WI38 (cell line): Measurements from ENCODE around the gene GPA33.

ENCODE experiments used
- H3K4me3 ChIP-seq: 2 replicates; pipeline ENCODE4 v1.5.1; 2011; ENCODE audit warnings: low read depth, mild to moderate bottlenecking, control low read depth, low read length
- TF ChIP-seq, protein P1 (sequence below): IDR thresholded peaks from 2 replicates; pipeline ENCODE4 v1.5.1; 2012; ENCODE audit warnings: low read depth, mild to moderate bottlenecking, control low read depth, low read length

The GPA33 gene

GRCh38 chr1:167065471-167065870, 24.7 kb downstream of the GPA33 start:
- TF ChIP-seq, protein P1, sequence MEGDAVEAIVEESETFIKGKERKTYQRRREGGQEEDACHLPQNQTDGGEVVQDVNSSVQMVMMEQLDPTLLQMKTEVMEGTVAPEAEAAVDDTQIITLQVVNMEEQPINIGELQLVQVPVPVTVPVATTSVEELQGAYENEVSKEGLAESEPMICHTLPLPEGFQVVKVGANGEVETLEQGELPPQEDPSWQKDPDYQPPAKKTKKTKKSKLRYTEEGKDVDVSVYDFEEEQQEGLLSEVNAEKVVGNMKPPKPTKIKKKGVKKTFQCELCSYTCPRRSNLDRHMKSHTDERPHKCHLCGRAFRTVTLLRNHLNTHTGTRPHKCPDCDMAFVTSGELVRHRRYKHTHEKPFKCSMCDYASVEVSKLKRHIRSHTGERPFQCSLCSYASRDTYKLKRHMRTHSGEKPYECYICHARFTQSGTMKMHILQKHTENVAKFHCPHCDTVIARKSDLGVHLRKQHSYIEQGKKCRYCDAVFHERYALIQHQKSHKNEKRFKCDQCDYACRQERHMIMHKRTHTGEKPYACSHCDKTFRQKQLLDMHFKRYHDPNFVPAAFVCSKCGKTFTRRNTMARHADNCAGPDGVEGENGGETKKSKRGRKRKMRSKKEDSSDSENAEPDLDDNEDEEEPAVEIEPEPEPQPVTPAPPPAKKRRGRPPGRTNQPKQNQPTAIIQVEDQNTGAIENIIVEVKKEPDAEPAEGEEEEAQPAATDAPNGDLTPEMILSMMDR: no peak

GRCh38 chr1:167064621-167065020, 25.6 kb downstream of the GPA33 start:
- TF ChIP-seq, protein P1: no peak
- no peak overlapping the region for H3K4me3 ChIP-seq

More at GRCh38 chr1:167065471-167065870, 24.7 kb downstream of the GPA33 start:
- no peak overlapping the region for H3K4me3 ChIP-seq

- H3K4me3 ChIP-seq: no peak overlapping the region
- TF ChIP-seq, protein P1: no peak
Measured at GRCh38 chr1:167061073-167061464, 29.1 kb downstream of the GPA33 start.

DNA sequence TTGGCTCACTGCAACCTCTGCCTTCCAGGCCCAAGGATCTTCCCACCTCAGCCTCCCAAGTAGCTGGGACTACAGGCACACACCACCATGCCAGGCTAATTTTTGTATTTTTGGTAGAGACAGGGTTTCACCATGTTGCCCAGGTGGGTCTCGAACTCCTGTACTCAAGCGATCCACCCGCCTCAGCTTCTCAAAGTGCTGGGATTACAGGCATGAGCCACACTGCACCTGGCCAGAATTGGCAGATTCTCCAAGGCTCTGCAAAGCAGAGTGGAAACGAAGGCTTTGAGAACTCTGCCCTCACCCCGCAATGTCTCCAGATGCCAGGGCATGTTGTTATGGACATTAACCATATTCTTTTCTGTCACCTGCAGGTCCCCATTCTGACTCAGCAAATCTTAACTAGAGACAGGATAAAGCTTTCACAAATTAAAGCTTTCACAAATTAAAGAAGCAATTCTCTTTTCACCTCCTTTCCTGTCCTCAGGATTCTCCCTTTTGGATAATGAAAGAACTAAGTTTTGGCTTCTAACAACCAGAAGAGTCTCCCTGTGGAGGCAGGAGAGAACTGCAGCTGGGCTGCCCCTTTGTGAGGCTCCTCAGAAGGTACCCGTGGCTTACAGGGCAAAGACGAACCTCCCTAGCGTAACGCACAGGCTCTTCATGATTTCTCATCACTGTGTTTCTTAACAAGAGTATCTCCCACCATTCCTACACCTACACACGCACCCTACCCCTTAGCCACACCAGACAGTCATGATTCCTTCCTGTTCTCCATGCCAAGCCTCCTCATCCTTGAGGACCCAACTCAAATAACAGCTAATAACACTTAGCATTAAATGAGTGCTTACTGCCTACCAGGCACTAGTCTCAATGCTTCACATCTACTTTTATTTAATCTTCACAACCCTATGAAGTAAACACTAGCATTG, 29.8 kb downstream of the GPA33 start:
- H3K4me3 ChIP-seq: no peak overlapping the region
- TF ChIP-seq, protein P1: peak; percentile 31; the same call in 1 of the 2 replicates

DNA sequence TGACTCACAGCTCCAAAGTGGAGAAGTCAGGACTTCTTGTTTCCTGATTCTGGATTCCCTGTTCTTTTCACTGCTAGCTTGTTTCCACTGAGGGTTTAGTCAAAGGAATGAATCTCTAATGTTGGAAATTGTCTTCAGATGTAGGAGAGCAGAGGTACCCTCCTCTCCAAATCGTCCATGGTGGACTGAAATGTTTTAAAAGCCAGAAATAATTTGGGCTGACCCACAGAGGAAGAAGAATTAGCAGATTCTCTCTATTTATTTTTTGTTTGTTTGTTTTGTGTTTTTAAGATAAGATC, 30.4 kb downstream of the GPA33 start:
- H3K4me3 ChIP-seq: no peak overlapping the region
- TF ChIP-seq, protein P1: no peak

GRCh38 chr1:167059045-167059808, 30.9 kb downstream of the GPA33 start:
- H3K4me3 ChIP-seq: no peak overlapping the region
- TF ChIP-seq, protein P1: peak; percentile 95

DNA sequence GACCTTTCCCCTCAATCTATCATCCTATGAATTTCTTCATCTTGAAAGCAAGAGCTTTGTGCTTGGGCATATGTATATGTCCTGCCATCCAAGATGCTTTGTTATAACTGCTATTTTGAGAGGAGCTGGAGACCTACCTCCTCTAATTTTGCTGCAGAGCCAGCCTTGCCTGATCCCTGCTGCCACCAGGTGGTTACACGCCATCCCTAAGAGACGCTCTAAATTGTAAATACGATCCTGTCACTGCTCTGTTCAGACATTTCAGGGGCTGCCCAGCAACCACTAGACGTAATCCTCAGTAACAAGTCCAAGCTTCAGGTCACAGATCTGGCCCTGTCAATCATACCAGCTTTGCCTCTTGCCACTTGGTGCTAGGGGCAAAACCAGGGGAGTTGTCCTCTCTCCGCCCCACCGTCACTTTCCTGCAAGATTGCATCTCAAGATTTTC, 32.9 kb downstream of the GPA33 start:
- no peak overlapping the region for H3K4me3 ChIP-seq
- TF ChIP-seq, protein P1: no peak
